Anterior cingulate cortex (tissue), 58 donors: ENCODE results near the gene CERCAM.

Experiments
- DNase-seq, 58 donors: peaks; one replicate each; lab custom pipeline; 2025; lab: John Stamatoyannopoulos, UW

Gene CERCAM, protein sequence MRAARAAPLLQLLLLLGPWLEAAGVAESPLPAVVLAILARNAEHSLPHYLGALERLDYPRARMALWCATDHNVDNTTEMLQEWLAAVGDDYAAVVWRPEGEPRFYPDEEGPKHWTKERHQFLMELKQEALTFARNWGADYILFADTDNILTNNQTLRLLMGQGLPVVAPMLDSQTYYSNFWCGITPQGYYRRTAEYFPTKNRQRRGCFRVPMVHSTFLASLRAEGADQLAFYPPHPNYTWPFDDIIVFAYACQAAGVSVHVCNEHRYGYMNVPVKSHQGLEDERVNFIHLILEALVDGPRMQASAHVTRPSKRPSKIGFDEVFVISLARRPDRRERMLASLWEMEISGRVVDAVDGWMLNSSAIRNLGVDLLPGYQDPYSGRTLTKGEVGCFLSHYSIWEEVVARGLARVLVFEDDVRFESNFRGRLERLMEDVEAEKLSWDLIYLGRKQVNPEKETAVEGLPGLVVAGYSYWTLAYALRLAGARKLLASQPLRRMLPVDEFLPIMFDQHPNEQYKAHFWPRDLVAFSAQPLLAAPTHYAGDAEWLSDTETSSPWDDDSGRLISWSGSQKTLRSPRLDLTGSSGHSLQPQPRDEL

DNA sequence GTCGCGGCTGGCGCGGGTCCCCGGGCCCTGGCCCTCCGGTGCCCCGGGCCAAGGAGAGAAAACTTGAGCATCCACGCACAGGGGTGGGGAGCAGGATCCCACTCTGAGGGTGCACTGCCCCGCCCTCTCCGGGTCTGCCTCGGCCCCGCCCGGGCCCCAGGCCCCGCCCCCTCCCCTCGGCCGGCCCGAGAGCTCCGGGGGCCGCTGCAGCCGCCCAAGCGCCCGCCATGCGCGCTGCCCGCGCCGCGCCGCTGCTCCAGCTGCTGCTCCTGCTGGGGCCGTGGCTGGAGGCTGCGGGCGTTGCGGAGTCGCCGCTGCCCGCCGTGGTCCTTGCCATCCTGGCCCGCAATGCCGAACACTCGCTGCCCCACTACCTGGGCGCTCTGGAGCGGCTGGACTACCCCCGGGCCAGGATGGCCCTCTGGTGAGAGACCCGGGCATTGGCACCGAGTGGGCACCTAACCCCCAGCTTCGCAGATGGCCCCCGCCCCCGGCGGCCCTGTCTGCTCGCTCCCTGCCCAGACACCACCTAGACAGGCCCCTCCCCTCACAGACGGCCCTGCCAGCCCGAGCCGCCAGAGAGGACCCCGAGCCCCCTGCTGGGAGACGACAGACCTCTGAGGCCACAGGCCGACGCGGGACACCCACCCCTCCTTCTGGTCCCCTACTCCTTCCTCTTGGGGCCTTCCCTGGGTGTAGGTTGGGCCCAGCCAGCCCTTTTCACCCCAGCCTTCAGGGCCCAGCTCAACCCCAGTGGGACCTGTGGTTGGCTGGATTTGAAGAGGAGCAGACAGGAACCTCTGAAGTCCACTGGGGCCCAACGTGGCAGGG, at the start of gene CERCAM:
TSS of gene CERCAM (plus strand) at position 207 of the 831 bp plus-strand sequence. CDS start at position 228, 21 bp downstream.
- peak in 34 of 58 donors; percentile 10 to 72 (median 47) for DNase-seq

DNA sequence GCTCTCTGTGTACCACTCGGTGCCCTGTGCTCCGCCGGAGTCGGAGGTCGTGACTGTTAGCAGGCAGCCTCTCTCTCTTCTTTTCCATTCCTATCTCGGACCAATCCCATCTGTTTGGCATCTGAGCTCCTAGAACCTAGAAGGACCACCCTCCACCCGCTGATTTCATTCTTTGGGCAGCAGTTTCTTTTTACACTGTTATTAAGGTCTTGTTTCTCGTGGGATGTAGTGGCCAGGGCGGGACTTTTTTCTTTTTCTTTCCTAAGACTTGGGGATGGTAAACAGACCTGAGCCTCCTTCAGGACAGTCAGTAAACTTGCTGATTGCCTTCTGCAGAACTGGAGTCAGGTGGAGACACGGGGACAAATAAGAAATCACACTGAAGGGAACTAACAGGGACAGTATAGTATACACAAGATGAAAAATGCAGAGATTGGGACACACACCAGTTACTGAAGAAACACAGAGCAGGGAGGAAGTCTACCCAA, 49.0 kb upstream of the CERCAM start:
- DNase-seq: peak in 1 of 58 donors; percentile 53

DNA sequence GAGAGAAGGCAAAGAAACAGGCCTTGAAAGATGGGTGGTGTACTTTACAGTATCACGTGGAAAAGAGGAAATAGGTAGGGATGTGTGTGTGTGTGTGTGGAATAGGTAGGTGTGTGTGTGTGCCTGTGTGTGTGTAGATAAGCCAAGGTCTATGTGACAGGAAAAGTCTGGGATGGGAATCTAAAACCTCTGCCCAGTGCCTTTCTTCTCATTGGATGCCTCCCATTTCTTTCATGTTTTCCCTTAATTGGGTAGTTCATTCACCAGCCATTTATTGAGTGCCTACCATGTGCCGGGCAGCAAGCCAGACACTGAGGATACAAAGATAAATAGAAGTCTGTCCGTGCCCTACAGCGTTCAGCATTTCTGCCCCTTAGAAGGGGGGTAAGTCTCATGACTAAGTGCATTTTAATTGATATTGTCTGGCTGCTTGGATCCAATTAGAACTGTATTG, 48.4 kb upstream of the CERCAM start:
- DNase-seq: peak in 39 of 58 donors; percentile 17 to 87 (median 48)

DNA sequence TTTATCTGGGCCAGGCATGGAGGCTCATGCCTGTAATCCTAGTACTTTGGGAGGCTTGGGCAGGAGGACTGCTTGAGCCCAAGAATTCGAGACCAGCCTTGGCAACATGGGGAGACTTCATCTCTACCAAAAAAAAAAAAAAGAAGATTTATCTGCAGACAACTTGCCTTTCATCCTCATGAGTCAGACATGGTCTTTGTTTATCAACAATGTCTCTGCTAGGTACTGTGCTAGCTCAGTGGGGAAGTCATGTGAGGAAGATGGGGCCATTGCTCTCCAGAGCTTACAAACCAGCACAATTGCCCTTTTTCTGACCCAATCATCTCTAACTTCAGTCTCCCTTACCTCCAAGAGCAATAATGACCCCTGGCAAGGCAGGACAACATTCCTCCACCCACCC, 47.9 kb upstream of the CERCAM start:
- DNase-seq: no peak

GRCh38 chr9:128374221-128374675, 46.4 kb upstream of the CERCAM start:
- peak in 51 of 58 donors; percentile 29 to 96 (median 81) for DNase-seq

GRCh38 chr9:128375865-128376264, 44.8 kb upstream of the CERCAM start:
- DNase-seq: no peak

- peak in 45 of 58 donors; percentile 14 to 80 (median 48) for DNase-seq
These were observed 38.4 kb upstream of the CERCAM start for GRCh38 chr9:128382261-128382660.

DNA sequence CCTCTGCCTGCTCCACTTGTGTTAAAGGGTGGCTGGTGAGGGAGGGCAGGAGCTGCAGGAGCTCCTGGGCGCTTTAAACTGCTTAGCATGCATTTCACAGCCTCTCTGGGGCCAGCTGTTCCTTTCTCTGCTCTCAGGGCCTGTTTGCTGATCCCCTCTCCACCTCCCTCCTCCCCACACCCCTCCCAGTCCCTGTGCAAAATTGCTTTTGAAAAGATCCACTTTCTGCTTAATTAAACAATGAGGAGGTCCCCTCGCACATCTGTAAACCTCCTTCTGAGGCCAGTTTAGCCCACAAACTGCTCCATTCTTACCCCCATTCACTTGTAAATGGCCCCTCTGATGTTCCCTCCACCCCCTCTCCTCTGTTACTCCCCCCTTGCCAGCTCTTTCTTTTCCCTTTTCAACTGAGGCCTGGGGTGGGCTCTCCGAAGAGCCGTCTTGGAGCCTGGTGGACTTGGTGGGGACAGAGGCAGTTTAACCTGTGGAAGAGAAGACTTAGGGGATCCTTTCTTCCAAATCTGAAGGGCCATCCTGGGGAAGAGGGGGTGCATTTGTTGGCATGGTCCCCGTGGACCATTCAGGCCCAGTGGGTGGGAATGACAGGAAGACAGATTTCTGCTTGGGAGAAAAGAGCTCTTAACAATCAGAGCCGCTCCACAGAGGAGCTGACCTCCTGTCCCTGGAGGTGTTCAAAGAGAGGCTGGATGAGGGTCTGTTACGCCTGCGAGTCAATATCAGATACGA, 37.5 kb upstream of the CERCAM start:
- peak in 35 of 58 donors; percentile 22 to 74 (median 55) for DNase-seq

DNA sequence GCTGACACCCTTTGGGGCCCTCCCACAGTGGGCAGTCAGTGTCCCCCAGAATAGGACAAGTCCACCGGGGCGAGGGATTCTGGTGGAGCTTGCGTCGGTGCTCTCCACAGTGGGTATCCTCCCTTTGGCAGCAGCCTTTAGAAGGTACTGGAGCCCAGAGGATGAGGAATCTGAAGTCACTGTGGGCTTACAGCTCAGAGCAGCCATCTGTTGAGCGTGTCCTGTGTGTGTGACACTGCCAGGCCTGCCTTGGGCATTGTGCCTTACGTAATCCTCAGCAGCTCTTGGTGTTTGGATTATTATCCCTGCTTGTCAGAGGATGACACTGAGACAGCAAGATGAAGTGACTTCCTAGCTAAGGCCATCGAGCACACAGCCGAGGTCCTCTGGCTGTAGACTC, 36.9 kb upstream of the CERCAM start:
- DNase-seq: peak in 34 of 58 donors; percentile 23 to 83 (median 54)

DNA sequence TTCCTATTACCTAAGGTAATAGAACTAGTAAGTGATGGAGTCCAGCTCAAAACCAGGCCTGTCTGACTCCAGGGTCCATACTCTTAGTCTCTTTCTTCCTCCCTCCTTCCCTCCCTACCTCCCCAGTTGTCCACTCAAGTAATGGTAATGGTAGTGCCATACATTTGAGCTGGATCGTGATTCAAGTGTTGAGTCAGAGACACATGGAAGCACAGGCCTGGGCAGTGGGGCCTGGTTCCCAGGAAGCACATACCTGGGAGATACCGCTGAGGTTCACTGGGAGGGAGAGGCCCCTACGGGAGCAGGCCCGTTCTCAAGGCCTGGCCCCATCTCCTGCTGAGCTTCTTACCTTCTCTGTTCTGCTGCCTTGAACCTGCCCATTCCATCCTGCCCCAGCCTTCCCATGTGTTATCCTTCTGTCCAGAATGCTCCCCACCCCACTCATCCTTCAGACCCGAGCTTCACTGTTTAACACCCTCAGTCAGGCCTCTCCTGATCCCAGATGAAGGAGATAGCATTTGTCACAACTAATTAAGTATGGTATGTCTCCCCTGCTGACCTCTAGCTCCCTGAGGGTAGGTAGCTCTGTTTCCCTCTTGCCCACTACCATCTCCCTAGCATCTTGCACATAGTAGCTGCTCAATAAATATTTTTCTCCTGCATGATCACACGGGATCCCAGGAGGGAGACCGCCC, 35.7 kb upstream of the CERCAM start:
- DNase-seq: no peak

DNA sequence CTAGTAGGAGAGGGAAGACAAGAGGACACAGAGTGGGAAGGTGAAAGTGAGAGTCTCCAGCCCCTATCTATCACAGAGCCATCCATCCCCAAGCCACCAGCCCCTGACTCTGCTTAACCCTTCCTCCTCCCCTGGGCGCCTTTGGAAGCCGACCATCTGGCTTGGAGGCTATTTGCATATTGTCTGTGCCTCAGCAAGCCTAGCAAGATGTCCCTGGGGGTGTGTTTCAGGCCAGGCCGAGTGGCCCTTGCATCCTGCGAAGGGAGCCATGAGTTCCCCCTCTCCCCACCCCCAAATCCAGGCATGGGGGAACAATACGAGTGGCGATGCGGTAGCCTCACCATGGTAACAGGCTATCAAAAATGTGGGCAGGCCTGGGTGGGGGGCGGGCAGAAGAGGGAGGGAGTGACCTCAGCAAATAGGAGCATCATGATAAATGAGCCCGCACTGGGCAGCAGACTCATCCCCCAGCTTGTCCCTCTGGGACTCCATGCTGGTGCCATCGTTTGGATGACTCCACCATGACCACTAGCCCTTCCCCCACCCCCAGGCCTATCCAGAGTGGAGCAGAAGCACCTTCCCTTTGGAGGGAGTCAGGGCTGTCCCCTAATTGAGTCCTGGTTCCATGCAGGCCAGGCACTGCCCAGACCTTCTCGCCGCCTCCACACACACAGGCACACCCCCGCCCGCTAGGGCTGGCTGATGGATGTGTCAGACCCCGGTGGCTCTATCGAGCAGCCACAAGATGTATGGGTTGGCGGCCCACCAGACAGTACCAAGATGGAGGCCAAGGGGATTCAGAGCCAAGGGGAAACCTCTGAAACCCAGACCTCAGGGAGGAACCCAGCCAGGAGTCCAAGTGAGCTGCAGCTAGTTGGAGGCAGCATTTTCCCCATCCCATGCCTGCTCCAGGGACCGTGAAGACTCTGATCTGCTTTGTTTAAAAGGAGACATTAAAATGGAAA, 34.9 kb upstream of the CERCAM start:
- no peak for DNase-seq

DNA sequence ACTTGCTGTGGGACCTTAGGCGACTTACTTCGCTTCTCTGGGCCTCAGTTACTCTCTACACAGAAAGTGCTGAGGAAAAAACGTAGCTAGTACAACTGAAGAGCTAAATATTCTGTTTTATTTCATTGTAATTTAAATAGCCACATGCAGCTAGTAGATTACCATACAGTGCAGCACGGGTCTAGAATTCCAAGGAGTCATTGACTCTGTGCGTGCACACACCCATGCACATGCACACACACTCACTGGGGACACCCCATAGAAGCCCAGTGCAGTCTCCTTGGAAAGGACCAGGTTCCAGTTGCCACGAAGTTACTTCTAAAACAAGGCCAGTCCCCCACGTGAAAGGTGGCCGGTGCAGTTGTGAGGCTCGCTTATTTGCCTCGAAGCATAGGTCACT, 32.5 kb upstream of the CERCAM start:
- no peak for DNase-seq

DNA sequence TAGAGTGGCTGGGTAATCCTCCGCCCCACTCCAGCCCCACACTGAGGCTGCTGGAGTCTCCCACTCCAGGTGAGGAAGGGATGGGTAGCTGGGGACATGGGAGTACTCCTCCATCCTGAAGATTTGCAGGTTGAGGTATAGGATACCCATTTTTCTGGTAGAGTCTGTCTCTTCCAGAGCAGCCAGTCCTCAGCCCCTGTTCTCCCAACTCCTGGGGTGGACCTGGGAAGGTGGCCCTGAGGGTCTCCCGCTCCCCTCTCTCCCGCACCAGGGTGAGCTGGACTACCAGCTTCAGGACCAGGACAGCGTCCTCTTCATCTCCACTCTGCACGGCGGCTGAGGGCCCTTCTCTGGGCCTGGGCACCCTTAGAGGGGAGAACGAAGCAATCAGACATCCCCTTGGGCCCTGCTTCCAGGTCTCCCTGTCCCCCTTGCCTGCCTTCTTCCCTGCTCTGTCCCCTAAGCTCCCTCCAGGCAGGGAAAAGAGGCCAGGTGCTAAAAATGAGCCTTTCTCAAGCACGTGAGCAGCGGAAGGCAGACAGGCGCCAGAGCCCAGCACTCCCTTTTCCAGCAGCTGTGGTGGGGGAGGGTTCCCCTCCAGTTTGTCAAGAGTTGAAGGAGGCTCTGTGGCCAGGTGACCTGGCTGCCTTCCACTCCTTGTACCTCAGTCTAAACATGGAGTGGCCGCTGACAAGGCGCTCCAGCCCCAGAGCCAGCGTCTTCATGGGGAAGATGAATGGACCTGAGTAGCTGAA, 31.1 kb upstream of the CERCAM start:
- peak in 14 of 58 donors; percentile 22 to 72 (median 43) for DNase-seq

- DNase-seq: peak in 5 of 58 donors; percentile 35 to 82 (median 60)
These were observed 30.4 kb upstream of the CERCAM start for GRCh38 chr9:128390150-128390812.

GRCh38 chr9:128390813-128391711, 29.6 kb upstream of the CERCAM start:
- peak in 26 of 58 donors; percentile 21 to 82 (median 49) for DNase-seq

DNA sequence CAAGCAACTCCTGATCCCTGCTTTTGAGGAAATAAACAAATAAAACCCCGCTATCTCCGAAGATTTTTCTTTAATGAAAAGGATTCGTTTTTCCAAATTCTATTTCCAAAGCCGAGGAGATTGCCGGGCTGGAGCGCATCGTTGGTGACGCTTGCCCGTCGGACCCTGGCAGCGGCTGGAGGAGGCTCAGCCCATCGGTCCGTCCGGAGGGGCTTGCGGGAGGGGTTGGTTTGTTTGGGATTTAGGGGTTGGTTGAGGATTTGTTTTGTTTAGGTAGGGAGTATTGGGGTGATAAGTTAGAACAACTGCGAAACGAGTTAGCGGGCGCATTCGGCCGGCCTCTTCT, 28.7 kb upstream of the CERCAM start:
- no peak for DNase-seq
